GM18870 (cell line): ENCODE measurements around the gene CUBN.
"Not testable (repeated sequence)": the region's sequence is repeated elsewhere in the genome, so short reads cannot be mapped to it uniquely, and the experiment has no call there.

ENCODE experiments used
- ATAC-seq: cut with Tn5 transposase; IDR thresholded peaks from one replicate; pipeline ENCODE4 v1.9.1; 2021; ENCODE audit warnings: moderate library complexity; ENCODE audit not compliant: unreplicated experiment

Gene CUBN

DNA sequence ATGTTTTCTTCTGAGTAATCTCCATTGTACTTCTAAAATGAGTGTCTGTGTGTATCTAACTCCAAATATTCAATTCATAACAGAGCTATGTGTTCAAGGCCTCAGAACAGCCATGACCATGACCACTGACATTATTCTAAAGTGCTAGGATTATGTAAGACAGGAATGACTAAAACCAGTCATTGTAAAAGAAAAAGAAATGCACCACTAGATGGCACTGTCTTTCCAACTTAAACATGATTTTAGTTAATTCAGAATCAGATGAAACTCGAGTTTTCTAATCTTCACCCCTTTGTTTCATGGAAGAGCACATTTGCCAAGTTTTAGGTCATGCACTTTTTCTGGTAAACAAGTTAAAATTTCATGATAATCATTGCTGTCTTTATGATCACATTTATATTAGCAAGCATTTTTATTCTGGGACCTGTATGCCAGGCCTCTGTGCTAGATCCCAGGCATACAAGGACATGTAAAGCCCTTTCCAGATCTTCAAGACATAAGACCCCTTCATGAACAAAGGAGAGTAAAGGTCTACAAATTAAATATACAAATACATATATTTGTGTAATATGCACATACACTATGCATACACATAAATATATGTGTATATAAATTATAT is 286.2 kb downstream of the CUBN start:
- no peak for ATAC-seq

DNA sequence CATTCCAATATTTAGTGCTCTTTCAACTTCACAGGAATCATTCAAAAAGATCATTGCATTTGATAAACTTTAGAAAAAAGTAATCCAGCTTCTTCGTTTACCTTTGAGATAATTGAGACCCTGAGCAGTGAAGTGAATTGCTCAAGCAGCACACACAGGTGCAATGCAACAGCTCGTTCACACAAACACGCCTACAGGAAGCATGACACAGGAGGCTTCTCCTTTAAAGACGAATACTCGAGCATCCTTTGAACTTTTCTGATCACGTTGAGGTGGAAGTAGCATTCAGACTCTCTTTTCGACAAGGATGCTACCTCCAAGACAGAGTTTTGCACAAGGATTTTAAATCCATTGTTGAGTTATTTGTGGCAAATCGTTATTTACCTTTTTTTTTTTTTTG is 294.4 kb downstream of the CUBN start:
- no peak for ATAC-seq

- ATAC-seq = no peak
Measured at GRCh38 chr10:16832351-16833080, 297.1 kb downstream of the CUBN start.

DNA sequence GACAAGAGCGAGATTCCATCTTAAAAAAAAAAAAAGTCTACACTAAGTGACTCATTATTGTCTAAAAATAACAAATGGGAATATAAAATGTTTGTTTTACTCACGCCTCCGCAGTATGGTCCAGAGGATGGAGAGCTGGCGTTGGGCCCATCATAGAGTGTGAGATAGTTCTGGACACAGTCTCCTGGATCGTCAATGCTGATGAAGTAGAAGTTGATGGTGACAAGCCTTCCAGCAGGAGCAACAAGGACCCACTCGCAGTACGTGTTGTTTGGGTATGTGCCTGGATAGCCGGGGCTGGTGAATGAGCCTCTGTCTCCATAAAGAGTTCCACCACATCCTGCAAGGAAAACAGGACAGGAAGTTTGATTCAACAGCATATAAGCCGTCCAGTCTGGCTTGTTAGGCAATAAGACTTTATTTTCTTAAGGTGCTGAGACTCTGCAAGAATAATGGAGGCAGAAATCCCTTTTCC is 300.9 kb downstream of the CUBN start:
- ATAC-seq = no peak

GRCh38 chr10:16828114-16828568 is 301.5 kb downstream of the CUBN start:
- peak; percentile 67 for ATAC-seq

DNA sequence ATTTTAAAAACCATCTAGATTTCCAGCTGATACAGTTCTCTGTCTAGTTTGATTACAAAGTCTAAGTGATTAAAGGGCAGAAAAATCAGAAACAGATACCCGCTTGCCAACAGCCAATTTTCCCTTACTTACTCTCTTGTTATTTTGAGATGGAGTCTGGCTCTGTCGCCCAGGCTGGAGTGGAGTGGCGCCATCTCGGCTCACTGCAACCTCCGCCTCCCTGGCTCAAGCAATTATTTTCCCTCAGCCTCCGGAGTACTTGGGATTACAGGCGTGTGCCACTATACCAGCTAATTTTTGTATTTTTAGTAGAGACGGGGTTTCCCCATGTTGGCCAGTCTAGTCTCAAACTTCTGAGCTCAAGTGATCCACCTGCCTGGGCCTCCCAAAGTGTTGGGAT is 302.1 kb downstream of the CUBN start:
- not testable (repeated sequence) for ATAC-seq

- ATAC-seq = no peak
Measured at GRCh38 chr10:16822726-16823360, 306.8 kb downstream of the CUBN start.

DNA sequence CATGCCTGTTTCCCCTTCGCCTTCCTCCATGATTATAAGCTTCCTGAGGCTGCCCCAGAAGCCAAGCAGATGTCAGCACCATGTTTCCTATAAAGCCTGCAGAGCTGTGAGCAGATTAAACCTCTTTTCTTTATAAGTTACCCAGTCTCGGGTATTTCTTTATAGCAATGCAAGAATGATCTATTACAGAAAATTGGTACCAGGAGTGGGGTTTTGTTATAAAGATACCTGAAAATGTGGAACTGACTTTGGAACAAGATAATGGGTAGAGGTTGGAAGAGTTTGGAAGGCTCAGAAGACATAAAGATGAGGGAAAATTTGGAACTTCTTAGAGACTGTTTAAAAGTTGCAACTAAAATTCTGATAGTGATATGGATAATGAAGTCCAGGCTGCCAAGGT is 307.6 kb downstream of the CUBN start:
- ATAC-seq = no peak

- no peak for ATAC-seq
Measured at GRCh38 chr10:16820421-16820820, 309.2 kb downstream of the CUBN start.

DNA sequence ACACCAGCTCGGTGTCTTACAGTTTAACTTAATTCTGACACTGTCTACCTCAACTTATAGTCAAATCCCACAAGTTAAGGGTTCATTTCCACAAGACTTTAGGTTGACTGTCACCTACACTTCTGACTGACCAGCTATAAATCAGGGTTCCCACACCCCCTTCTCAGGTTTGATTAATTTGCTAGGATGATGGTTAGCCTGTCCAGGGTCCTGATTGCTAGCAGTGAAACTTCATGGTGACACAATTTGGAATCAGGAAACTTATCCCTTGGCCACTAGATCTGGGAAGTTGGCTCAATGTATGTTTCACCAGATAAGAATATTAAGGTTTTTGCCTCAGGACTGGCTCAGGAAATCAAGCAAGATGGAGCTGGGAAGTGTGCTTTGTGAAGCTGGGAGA is 309.6 kb downstream of the CUBN start:
- no peak for ATAC-seq

DNA sequence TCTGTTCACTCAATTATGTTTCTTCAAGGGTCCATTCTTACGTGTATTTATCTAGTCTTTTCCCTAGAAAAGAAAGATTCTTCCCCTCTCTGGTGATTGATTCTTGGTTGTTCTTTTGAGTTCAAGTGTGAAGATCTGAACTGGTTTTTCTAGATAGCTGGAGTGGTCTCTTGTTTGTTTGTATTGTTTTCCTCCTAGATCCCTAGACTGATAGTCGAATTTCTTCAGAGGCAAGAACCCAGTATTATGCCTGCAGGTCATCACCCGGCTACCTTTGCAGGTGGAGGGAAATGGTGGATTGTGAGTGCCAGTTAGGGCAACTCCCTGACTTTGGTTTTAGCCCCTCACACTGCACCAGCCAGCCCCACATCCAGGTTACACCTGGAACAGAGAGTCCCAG is 310.2 kb downstream of the CUBN start:
- no peak for ATAC-seq

- no peak for ATAC-seq
Measured at GRCh38 chr10:16819026-16819425, 310.6 kb downstream of the CUBN start.

DNA sequence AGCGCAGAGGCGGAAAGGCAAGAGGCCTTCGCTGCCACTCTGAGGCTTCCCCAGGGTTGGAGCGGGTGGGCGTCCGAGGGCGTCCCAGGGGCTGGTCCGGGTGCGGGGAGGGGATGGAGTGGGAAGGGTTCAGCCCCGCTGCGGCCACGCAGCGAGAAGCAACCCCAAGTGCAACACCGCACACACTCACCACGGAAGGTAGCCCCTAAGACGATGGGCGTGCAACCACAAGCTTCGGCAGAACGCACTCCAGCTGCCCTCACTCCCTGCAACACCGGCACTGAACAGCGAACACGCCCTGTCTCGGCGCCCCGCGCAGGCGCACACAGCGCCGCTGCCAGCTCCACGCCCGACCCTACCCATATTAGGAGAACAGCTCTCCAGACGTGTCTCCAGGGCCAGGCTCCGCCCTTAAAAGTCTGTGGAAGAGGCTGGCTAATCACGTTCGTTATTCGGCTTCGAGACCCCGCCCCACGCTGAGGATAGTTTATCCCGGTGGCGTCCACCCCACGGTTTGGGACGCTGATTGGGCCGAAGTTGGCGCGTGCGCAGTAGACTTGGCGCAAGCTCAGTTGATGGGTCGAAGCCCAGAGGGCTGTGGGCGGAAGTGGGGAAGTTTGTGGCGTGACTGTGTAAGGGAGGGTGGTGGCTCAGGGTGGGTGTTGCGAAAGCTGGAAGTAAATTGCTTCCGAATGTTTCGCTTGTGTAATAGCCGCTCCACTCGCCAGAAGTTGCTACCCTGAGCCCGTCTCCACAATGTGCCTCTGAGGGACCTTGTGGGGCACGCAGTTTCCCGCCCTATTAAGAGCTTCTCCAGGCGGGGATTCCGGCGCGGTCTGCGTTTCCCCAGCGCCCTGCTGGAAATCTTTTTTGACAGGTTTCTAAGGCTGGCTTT is 312.2 kb downstream of the CUBN start, which contains the start of gene RSU1:
Gene RSU1 (minus strand): TSS at position 300 of the 895 bp plus-strand sequence. CDS start 343 bp downstream, outside the sequence.
- ATAC-seq = peak; percentile 99

- no peak for ATAC-seq
Measured at GRCh38 chr10:16816830-16817124, 312.8 kb downstream of the CUBN start.

GRCh38 chr10:16816171-16816570 is 313.4 kb downstream of the CUBN start:
- ATAC-seq = no peak

- no peak for ATAC-seq
Measured at GRCh38 chr10:16814012-16814411, 315.6 kb downstream of the CUBN start.

DNA sequence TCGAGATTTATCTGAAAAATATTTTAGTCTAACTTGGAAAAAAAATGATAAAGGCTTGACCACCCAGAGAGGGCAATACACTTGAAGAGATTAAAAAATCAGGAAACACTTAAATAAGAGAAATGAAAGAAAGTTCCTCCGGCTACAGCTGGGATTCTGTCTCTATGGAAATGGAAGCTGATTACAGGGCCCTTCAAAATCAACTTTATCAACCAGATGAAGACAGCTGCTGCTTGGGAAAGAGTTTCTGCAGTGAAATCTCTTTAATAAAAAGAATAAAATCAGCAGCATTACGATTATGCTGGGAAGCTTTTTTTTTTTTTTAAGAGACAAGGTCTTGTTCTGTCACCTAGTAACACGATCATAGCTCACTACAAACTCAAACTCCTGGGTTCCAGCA is 316.9 kb downstream of the CUBN start:
- no peak for ATAC-seq

DNA sequence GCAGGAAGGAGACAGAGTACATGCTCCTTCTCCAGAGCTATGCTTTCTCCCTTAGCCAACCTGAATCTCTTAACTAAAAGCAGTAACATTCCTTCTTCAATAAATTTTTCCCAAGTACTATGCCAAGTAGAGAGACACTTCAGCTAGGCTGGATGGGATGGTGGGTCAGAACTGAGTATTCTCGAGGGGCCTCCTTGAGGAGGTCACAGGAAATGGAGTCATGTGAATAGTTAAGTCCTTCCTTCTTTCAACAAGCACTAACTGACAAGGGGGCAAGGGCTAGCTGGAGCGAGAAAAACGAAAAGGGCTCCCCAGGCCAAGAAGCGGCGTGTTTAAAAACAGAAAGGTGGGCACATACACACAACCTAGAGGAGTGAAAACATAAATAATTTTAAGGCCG is 317.8 kb downstream of the CUBN start:
- ATAC-seq = no peak

- ATAC-seq = no peak
Measured at GRCh38 chr10:16811292-16811691, 318.3 kb downstream of the CUBN start.

DNA sequence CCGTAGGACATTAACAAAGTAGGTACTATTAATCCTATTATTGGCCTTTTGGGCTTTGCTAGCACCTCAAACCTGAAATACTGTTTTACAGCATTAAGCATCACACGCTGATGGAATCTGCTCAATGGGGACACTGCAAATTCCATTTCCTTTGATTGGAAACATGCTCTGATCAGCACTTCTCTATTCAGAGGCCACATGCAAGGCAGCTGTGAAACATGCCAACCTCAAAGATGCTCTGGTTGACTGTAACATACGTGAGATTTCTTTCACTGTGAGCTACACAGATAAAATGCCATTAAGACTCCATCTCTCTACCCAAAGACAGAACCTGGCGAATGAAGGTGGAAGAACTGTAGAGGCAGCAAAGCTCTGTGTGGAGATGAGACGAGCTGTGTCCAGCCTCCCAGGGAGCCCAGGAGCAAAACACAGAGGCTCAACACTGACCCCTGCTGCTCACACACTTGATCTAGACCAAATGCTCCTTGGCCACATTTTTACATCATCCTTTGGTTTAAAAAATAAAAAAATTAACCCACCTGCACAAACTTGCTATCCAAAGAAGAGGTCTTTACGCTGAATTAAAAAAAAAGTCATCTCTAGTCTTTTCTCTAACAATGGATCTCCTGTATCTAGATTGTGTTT is 320.4 kb downstream of the CUBN start:
- ATAC-seq = peak; percentile 78

DNA sequence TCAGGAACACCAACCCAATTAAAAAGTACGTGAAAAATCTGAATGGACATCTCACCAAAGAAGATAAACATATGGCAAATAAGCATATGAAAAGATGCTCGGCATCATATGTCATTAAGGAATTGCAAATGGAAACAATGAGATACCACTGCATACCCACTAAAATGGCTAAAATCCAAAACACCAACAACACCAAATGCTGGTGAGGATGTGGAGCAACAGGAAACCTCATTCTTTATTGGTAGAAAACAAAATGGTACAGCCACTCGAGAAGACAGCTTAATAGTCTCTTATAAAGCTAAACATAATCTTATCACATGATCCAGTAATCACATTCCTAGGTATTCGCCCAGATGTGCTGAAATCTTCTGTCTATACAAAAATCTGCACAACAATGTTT is 325.5 kb downstream of the CUBN start:
- no peak for ATAC-seq
